Spinal cord (tissue), 10 donors: ENCODE data around the gene TMEM120B. TPM values are rescaled to one million over a fixed set of nuclear protein-coding genes. Genes with fewer than 3 reads are reported as not detected.
A peak's percentile ranks its signal among the peaks of the same experiment; 100 is the strongest.

Source experiments
- DNase-seq, 6 donors: peaks; one replicate each; pipeline versions ENCODE4 v3.0.0 to v3.0.0-alpha.2; 2013 to 2015; ENCODE audit warnings: low spot score in 6 of 6, low read depth in 4 of 6
- H3K27ac ChIP-seq: one replicate; pipeline ENCODE4 v1.5.1; 2013; ENCODE audit warnings: low read depth, low read length, control low read depth
- H3K27me3 ChIP-seq: one replicate; pipeline ENCODE4 v1.6.1; 2013; ENCODE audit warnings: low read length; ENCODE audit not compliant: control insufficient read depth, insufficient read depth
- H3K36me3 ChIP-seq: one replicate; pipeline ENCODE4 v1.6.1; 2013; ENCODE audit warnings: low read length; ENCODE audit not compliant: control insufficient read depth, insufficient read depth
- H3K4me1 ChIP-seq: one replicate; pipeline ENCODE4 v1.6.1; 2013; ENCODE audit warnings: low read length; ENCODE audit not compliant: control insufficient read depth, insufficient read depth
- H3K4me3 ChIP-seq: one replicate; pipeline ENCODE4 v1.5.1; 2013; ENCODE audit warnings: low read depth, low read length, control low read depth
- H3K9me3 ChIP-seq: one replicate; pipeline ENCODE4 v1.6.1; 2013; ENCODE audit warnings: low read length; ENCODE audit not compliant: control insufficient read depth, insufficient read depth
- WGBS: methylation state at CpG from one replicate; pipeline ENCODE4 v1.1.5; 2013; ENCODE audit warnings: missing lambda C conversion rate; ENCODE audit not compliant: insufficient coverage; 5-methylcytosine and 5-hydroxymethylcytosine counted together
- polyA plus RNA-seq, 2 donors: library from polyadenylated mRNA; unstranded; fragments of 120-200 nt; gene quantifications; one replicate each; pipeline ENCODE4 v1.2.1, GENCODE V29; 2013; ENCODE audit not compliant: insufficient read length in 2 of 2
- total RNA-seq, 2 donors: library from RNA; depleted of rRNA in 1 of 2; stranded (reverse); fragments of 120-200 nt in 1 of 2; fragments of >200 nt in 1 of 2; gene quantifications; one replicate each; pipeline versions ENCODE4 v1.2.3 to v1.2.4, GENCODE V29; 2013 to 2014
- donor health status: healthy.

Gene TMEM120B
- total and polyA plus RNA-seq, 4 donors, result 6.1 to 22.2 (median 9.7) TPM

- Histone ChIP-seq H3K4me1 (peaks cover 43% of the 10 kb centered on the region), H3K9me3 (no peaks in the 10 kb centered on the region), H3K36me3 (peaks cover 44% of the 10 kb centered on the region), H3K27me3 (no peaks in the 10 kb centered on the region), H3K4me3 (peak overlapping the region; percentile 71), H3K27ac (peak overlapping the region; percentile 84)
- 0% methylated on average over 9 of the region's 45 CpGs for WGBS
- peak in 3 of 6 donors; percentile 15 to 75 (median 64) for DNase-seq
These were observed 92.8 kb downstream of the TMEM120B start for GRCh38 chr12:121805171-121806008.

DNA sequence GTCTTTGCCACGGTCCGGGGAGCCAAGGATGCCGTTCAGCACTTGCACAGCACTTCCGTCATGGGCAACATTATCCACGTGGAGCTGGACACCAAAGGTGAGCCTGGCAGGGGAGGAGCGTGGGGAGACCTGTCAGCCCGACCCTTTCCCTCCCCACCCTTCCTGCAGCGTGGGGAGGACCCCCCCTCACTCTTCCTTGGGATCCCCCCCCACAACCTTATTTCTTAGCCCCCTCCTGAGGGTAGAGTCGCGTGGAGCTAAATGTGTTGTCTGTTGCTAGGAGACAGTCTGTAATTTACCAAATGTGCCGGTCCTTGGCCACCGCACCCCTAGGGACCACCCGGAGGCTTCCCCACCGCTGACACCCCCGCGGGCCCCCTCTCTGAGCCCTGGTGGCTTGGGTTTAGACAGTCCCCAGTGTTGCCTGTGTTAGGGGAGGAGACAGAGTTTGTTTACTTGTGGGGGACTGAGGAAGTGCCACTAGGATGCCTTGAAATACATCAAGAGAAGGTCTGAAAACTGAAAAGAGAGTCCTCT, 93.5 kb downstream of the TMEM120B start:
- H3K4me1 ChIP-seq, result peaks cover 46% of the 10 kb centered on the region
- peaks cover 50% of the 10 kb centered on the region for H3K36me3 ChIP-seq
- H3K27ac ChIP-seq, result peak overlapping the region; percentile 33
- DNase-seq, result peak in 2 of 6 donors; percentile 23 to 25
- peak overlapping the region; percentile 71 for H3K4me3 ChIP-seq
- no peaks in the 10 kb centered on the region for H3K9me3 ChIP-seq
- 3% methylated on average over 12 of the region's 16 CpGs for WGBS
- H3K27me3 ChIP-seq, result no peaks in the 10 kb centered on the region

DNA sequence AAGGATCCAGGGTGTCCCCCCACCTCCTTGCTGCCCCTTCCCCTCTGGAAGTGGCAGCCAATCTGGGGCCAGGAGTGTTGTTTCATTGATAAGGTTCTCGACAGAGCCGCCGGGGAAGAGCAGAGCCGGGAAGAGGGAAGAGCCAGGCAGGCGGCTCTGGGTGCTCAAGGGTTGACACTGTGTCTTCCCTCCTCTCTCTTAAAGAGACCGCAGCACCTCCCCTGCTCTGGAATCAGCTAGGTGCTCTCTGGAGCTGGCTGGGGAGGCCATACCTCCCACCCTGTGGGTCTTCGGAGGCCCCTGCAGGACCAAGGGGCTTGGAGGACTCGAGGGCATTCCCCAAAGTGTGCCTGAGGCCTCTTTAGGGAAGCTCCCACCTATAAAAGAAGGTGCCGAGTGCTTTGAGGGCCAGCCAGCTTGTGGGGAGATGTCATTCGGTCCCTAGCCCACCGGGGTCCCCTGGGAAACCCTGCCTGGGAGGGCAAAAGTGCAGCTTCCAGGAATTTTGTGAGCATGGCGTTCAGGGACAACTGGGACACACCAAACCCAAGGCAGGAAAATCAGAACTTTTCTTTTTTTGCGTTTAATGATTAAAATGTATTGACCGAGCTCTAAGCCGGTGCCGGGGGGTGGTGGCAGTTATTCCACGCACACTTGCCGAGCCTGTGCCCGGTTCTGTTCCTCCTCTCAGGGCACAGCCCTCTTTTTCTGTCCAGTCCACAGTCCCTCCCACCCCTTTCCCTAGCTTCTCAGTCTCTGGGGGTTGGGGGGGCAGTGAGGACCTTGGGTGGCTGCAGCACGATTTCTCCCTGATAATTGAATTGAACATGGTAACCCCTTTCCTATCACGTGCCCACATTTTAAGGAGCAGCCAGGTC, 94.2 kb downstream of the TMEM120B start:
- Histone ChIP-seq H3K36me3 (peaks cover 56% of the 10 kb centered on the region), H3K4me3 (peak overlapping the region; percentile 71), H3K4me1 (peaks cover 50% of the 10 kb centered on the region), H3K9me3 (no peaks in the 10 kb centered on the region), H3K27me3 (no peaks in the 10 kb centered on the region), H3K27ac (peak overlapping the region; percentile 33)
- peak in 3 of 6 donors; percentile 12 to 72 (median 55) for DNase-seq
- WGBS, result 22% methylated on average over 15 of the region's 21 CpGs

DNA sequence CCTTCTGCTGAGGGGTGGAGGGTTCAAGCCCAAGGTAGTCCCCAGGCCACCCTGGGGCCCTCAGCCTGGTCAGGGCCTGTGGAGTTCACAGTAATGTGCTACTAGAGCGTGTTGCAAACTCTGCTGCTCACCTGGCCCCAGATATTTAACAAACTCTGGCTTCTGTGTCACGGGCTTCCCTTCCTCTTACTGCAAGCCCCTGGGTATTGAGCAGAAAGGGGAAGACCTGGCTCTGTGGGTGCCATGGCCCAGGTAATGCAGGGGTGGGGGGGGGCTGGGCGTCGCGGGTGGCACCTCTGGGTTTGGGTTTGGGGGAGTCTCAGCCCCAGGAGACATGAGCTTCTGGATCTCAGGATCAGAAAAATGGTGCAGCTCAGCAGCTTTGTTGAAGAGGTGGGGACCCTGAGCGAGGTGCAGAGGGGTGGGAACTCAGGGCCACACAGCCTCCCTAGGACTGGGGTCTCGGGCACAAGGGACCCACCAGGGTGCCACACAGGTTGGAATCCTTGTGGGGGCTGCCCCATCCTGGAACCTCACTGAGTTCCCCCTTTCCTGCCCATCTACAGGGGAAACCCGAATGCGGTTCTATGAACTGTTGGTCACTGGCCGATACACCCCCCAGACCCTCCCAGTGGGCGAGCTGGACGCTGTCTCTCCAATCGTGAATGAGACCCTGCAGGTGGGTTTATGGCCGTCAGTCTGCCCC, 95.2 kb downstream of the TMEM120B start:
- H3K4me1 ChIP-seq, result peaks cover 60% of the 10 kb centered on the region
- no peaks in the 10 kb centered on the region for H3K9me3 ChIP-seq
- DNase-seq, result no peak
- WGBS, result 79% methylated on average over 12 of the region's 14 CpGs
- H3K27me3 ChIP-seq, result no peaks in the 10 kb centered on the region
- no peak overlapping the region for H3K27ac ChIP-seq
- no peak overlapping the region for H3K4me3 ChIP-seq
- H3K36me3 ChIP-seq, result peaks cover 64% of the 10 kb centered on the region

DNA sequence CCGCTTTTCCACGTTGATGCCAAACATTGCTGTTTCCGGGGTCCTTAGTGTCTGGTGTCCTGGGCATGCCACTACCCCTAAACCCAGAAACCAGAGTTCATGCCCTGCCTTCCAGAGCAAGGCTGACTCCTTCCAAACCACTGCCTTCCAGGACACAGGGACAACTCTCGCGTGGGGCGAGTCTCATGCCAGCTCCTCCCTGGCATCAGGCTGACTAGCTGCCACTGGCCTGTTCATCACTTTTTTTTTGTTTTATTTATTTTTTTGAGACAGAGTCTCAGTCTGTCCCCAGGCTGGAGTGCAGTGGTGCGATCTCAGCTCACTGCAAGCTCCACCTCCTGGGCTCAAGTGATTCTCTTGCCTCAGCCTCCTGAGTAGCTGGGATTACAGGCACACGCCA, 96.1 kb downstream of the TMEM120B start:
- Histone ChIP-seq H3K27me3 (no peaks in the 10 kb centered on the region), H3K4me3 (no peak overlapping the region), H3K27ac (no peak overlapping the region), H3K4me1 (peaks cover 66% of the 10 kb centered on the region), H3K36me3 (peaks cover 73% of the 10 kb centered on the region), H3K9me3 (no peaks in the 10 kb centered on the region)
- WGBS, result 94% methylated on average over 4 of the region's 8 CpGs
- DNase-seq, result no peak

GRCh38 chr12:121809712-121810116, 97.2 kb downstream of the TMEM120B start:
- H3K27me3 ChIP-seq, result no peaks in the 10 kb centered on the region
- H3K4me3 ChIP-seq, result no peak overlapping the region
- DNase-seq, result no peak
- H3K4me1 ChIP-seq, result peaks cover 66% of the 10 kb centered on the region
- 91% methylated on average over 26 of the region's 27 CpGs for WGBS
- peaks cover 83% of the 10 kb centered on the region for H3K36me3 ChIP-seq
- no peaks in the 10 kb centered on the region for H3K9me3 ChIP-seq
- H3K27ac ChIP-seq, result no peak overlapping the region

GRCh38 chr12:121810234-121810817, 97.8 kb downstream of the TMEM120B start:
- Histone ChIP-seq H3K27ac (no peak overlapping the region), H3K9me3 (no peaks in the 10 kb centered on the region), H3K4me1 (peaks cover 62% of the 10 kb centered on the region), H3K27me3 (no peaks in the 10 kb centered on the region), H3K36me3 (peaks cover 89% of the 10 kb centered on the region), H3K4me3 (no peak overlapping the region)
- DNase-seq, result no peak
- WGBS, result 66% methylated on average over 33 of the region's 33 CpGs

DNA sequence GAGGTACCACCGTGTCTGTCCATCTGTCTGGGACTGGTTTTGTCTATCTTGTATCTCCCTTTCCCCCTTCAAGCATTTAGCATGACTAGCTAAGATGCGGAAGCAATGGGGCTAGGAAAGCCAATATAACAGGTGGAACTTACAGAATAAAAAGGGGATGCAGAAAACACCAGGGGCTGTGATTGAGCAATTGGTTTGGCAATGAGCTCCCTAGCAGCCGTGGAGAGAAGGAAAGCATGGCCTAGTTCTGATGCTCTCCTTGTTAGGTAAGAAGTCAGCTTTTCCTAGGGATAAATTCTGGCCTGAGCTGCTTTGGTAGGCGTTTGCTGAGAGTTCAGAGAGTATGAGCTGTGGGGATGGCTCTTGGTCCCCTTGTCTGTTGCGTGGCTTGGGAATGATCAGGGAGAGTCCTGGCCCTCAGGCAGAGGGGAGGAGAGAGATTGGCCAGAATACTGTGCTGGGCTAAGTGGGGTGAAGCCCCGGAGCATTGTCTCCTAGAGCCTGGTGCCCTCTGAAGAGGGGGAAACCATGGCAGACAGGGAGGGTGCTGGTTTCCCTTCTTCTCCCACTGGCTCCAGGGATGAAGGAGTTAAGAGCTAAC, 98.4 kb downstream of the TMEM120B start:
- H3K36me3 ChIP-seq, result peaks cover 92% of the 10 kb centered on the region
- H3K4me1 ChIP-seq, result peaks cover 56% of the 10 kb centered on the region
- no peaks in the 10 kb centered on the region for H3K9me3 ChIP-seq
- DNase-seq, result no peak
- WGBS, result 67% methylated on average over 5 of the region's 6 CpGs
- no peak overlapping the region for H3K27ac ChIP-seq
- H3K27me3 ChIP-seq, result no peaks in the 10 kb centered on the region
- peak overlapping the region; percentile 56 for H3K4me3 ChIP-seq
